ENCODE results near the gene GNS. TPM values are rescaled to one million over a fixed set of nuclear protein-coding genes. Genes with fewer than 3 reads are reported as not detected.

The GNS gene
- total RNA-seq = 231 and 265 TPM in 2 replicates

DNA sequence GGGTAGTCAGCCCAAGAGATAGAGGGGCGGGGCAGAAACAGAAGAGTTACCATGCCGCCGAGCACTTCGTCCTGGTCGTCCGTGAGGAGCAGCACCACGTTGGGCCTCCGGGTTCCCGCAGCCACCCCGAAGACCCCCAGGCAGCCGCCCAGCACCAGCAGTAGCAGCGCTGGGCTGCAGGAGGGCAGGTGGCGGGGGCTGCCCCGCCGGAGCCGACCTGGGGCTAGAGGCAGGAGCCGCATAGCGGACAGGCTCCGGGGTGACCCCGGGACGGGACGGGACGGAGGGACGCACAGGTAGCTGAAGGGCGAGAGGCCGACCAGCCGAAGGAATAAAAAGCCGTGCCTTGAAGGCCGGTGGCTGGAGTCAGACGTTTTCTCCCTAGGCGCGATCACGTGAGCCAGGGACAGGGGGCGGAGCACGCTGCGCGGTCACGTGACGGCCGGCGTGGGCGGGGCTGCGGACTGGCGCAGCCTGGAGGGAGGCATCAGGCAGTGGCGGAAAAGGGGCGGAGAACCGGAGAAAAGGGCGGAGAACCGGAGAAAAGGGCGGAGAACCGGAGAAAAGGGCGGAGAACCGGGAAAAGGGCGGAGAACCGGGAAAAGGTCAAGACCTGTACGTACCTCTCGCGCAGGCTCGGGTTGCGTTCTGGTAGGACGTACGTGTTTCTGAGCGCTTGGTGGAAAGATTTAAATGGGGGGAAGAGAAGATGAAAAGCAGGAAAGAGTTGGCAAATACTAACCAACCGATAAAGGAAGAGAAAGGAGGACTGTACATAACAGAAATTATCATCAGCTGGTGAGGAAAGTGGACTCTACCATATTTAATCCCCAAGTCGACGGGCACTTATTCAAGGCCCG, at the start of gene GNS:
Gene GNS (minus strand): TSS at position 372 of the 860 bp plus-strand sequence. CDS start 130 bp downstream, at position 242.

Other genes with a start within 250 kb of the GNS start
- 35.9 and 55.0 TPM in 2 replicates for gene RASSF3, start 148.9 kb downstream of the GNS start, total RNA-seq
- 14.0 and 20.1 TPM in 2 replicates for gene TBC1D30, start 65.2 kb upstream of the GNS start, total RNA-seq